H1 (cell line): ENCODE results near the gene OR52M1. TPM values are rescaled to one million over a fixed set of nuclear protein-coding genes. Genes with fewer than 3 reads are reported as not detected.

Experiments
- CEBPB ChIP-seq: IDR thresholded peaks from 2 replicates; pipeline ENCODE4 v1.6.1; 2012; ENCODE audit warnings: low read depth, low read length
- polyA plus RNA-seq, 7 experiments: library from polyadenylated mRNA; depleted of rRNA in 3 of 7; stranded (reverse) in 5 of 7; unstranded in 2 of 7; fragments of >200 nt in 5 of 7; fragments of 200-250 nt in 2 of 7; gene quantifications; 1 replicate in 5 of 7; 2 replicates in 1 of 7; 4 replicates in 1 of 7; pipeline versions ENCODE4 v1.2.1 to v1.2.3, GENCODE V29; 2011 to 2013; ENCODE audit warnings: missing spikeins in 2 of 7, mixed read lengths in 2 of 7
- total RNA-seq: library from RNA; stranded (reverse); fragmentation: NEBNext Ultra II Directional; extraction: Animal tissue kit (Norgen Biotek cat#: 25700); gene quantifications from 2 replicates; pipeline ENCODE4 v1.2.1, GENCODE V29; 2021
- TF ChIP-seq, protein P1 (sequence below): fragments of 300-600 bp; sonication (generic); IDR thresholded peaks from 2 replicates; pipeline ENCODE4 v1.7.1; 2012; ENCODE audit warnings: low read length, moderate library complexity, mild to moderate bottlenecking, inconsistent platforms; ENCODE audit not compliant: insufficient replicate concordance

Gene OR52M1
- total and polyA plus RNA-seq, 2 of the 8 experiments (the other 6 are each of a cell fraction or from before 2014, with no cell fraction given), result not detected

DNA sequence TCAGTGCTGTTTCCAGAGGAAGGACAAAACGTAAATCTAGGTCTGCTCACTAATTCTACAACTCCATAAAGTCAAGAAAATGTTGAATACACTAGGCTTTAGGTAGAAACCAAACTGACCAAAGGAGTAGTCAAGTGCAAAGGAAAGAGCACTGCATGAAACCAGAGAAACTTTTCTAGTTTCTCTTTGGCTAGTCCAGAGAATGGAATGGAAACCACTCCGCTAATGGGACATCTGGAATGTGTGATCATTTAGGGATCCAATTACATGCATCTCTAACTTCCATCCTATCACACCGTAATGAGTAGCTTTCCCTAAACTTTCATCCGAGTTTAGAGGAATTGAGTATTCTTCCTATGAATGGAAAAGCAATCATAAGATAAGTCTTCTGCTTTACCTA is 2.4 kb downstream of the OR52M1 start (continued):
- TF ChIP-seq, protein P1, sequence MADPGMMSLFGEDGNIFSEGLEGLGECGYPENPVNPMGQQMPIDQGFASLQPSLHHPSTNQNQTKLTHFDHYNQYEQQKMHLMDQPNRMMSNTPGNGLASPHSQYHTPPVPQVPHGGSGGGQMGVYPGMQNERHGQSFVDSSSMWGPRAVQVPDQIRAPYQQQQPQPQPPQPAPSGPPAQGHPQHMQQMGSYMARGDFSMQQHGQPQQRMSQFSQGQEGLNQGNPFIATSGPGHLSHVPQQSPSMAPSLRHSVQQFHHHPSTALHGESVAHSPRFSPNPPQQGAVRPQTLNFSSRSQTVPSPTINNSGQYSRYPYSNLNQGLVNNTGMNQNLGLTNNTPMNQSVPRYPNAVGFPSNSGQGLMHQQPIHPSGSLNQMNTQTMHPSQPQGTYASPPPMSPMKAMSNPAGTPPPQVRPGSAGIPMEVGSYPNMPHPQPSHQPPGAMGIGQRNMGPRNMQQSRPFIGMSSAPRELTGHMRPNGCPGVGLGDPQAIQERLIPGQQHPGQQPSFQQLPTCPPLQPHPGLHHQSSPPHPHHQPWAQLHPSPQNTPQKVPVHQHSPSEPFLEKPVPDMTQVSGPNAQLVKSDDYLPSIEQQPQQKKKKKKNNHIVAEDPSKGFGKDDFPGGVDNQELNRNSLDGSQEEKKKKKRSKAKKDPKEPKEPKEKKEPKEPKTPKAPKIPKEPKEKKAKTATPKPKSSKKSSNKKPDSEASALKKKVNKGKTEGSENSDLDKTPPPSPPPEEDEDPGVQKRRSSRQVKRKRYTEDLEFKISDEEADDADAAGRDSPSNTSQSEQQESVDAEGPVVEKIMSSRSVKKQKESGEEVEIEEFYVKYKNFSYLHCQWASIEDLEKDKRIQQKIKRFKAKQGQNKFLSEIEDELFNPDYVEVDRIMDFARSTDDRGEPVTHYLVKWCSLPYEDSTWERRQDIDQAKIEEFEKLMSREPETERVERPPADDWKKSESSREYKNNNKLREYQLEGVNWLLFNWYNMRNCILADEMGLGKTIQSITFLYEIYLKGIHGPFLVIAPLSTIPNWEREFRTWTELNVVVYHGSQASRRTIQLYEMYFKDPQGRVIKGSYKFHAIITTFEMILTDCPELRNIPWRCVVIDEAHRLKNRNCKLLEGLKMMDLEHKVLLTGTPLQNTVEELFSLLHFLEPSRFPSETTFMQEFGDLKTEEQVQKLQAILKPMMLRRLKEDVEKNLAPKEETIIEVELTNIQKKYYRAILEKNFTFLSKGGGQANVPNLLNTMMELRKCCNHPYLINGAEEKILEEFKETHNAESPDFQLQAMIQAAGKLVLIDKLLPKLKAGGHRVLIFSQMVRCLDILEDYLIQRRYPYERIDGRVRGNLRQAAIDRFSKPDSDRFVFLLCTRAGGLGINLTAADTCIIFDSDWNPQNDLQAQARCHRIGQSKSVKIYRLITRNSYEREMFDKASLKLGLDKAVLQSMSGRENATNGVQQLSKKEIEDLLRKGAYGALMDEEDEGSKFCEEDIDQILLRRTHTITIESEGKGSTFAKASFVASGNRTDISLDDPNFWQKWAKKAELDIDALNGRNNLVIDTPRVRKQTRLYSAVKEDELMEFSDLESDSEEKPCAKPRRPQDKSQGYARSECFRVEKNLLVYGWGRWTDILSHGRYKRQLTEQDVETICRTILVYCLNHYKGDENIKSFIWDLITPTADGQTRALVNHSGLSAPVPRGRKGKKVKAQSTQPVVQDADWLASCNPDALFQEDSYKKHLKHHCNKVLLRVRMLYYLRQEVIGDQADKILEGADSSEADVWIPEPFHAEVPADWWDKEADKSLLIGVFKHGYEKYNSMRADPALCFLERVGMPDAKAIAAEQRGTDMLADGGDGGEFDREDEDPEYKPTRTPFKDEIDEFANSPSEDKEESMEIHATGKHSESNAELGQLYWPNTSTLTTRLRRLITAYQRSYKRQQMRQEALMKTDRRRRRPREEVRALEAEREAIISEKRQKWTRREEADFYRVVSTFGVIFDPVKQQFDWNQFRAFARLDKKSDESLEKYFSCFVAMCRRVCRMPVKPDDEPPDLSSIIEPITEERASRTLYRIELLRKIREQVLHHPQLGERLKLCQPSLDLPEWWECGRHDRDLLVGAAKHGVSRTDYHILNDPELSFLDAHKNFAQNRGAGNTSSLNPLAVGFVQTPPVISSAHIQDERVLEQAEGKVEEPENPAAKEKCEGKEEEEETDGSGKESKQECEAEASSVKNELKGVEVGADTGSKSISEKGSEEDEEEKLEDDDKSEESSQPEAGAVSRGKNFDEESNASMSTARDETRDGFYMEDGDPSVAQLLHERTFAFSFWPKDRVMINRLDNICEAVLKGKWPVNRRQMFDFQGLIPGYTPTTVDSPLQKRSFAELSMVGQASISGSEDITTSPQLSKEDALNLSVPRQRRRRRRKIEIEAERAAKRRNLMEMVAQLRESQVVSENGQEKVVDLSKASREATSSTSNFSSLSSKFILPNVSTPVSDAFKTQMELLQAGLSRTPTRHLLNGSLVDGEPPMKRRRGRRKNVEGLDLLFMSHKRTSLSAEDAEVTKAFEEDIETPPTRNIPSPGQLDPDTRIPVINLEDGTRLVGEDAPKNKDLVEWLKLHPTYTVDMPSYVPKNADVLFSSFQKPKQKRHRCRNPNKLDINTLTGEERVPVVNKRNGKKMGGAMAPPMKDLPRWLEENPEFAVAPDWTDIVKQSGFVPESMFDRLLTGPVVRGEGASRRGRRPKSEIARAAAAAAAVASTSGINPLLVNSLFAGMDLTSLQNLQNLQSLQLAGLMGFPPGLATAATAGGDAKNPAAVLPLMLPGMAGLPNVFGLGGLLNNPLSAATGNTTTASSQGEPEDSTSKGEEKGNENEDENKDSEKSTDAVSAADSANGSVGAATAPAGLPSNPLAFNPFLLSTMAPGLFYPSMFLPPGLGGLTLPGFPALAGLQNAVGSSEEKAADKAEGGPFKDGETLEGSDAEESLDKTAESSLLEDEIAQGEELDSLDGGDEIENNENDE, result no peak
- no peak for TF ChIP-seq CEBPB
